Adrenal gland (tissue), 5 donors: Measurements from ENCODE around the gene PSMD5.

Experiments
- CTCF ChIP-seq, 6 experiments: fragments of 450-650 bp in 4 of 6; fragments of 200-600 bp in 2 of 6; sonication (generic) in 1 of 6; IDR thresholded peaks; 1 replicate in 5 of 6; 2 replicates in 1 of 6; pipeline versions ENCODE4 v1.5.1 to v1.8.0; 2016 to 2021; ENCODE audit warnings: antibody characterized with exemption in 6 of 6, mild to moderate bottlenecking in 2 of 6, moderate library complexity in 1 of 6
- POLR2A ChIP-seq, 2 donors: fragments of 450-650 bp; IDR thresholded peaks; one replicate each; pipeline ENCODE4 v1.6.1; 2017; ENCODE audit warnings: antibody characterized with exemption in 2 of 2, mild to moderate bottlenecking in 2 of 2, moderate library complexity in 1 of 2
- donor health status: DM: no; HTN: no; CAD: no.

GRCh38 chr9:120791161-120791560 is 51.6 kb downstream of the PSMD5 start:
- TF ChIP-seq CTCF (IDR thresholded peaks at IDR 0.05) (no peak), POLR2A (IDR thresholded peaks at IDR 0.05) (no peak)
